Left cardiac atrium (tissue), 4 donors: Measurements from ENCODE around the gene CCDC66. TPM values are rescaled to one million over a fixed set of nuclear protein-coding genes. Genes with fewer than 3 reads are reported as not detected.
A peak's percentile ranks its signal among the peaks of the same experiment; 100 is the strongest.

Source experiments
- ATAC-seq, 2 donors: fragments of 200-7000 bp; cut with Tn5 transposase; one replicate each; pipeline ENCODE4 v1.9.1; 2020; ENCODE audit warnings: mild to moderate bottlenecking in 2 of 2, moderate library complexity in 2 of 2
- DNase-seq: peaks from one replicate; pipeline ENCODE4 v3.0.0-alpha.2; 2020
- intact Hi-C, 2 donors: fragments of 100-400 bp; cut with DNase I; formaldehyde crosslinking; loops; one replicate each; pipeline versions ENCODE4 v1.14.1 to v1.15.1; 2022 to 2023
- total RNA-seq, 2 donors: library from RNA; stranded (reverse); fragmentation: NEBNext Ultra II Directional; extraction: Animal tissue kit (Norgen Biotek cat#: 25700); gene quantifications; one replicate each; pipeline ENCODE4 v1.2.1, GENCODE V29; 2021
- donor health status: DM: no; HTN: yes; CAD: no.
- donor health status: DM: no; HTN: yes; CAD: no; lungs with severe emphysema.
- donor health status: DM: yes; HTN: yes; CAD: no.
- donor health status: Dilated cardiomyopathy.

CCDC66 gene
- total RNA-seq, 2 donors from 2014 or later = 15.8 to 17.0 TPM

GRCh38 chr3:56616478-56617006 is 59.6 kb downstream of the CCDC66 start:
- ATAC-seq (no peak), DNase-seq (no peak)
- intact Hi-C loops = no loop called here

- ATAC-seq (no peak), DNase-seq (no peak)
- intact Hi-C loops = no loop called here
These were observed 63.4 kb downstream of the CCDC66 start for GRCh38 chr3:56620371-56620770.

- DNase-seq = no peak
- intact Hi-C loops = no loop called here
- no peak for ATAC-seq
These were observed 64.7 kb downstream of the CCDC66 start for GRCh38 chr3:56621681-56622080.

GRCh38 chr3:56622381-56622780 is 65.4 kb downstream of the CCDC66 start:
- intact Hi-C loops = no loop called here
- ATAC-seq (no peak), DNase-seq (no peak)

- ATAC-seq (no peak), DNase-seq (no peak)
- intact Hi-C loops = no loop called here
These were observed 67.8 kb downstream of the CCDC66 start for GRCh38 chr3:56624725-56625124.

DNA sequence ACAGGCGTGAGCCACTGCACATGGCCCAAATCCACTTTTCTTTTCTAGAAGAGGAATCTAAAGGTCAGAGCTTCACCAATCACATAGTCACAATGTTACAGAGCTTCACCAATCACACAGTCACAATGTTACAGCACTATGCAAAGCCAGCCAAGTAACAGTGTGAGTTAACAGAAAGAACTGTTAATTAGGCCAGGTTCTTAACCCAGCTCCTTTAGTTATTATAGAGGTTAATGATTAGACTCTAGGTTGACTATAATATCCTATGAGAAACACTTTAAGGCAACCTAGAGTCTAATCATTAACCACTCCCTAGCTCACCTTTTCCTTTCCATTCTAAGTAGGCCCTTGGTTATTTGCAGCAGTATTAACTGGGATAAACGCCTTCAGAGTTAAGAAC is 72.1 kb downstream of the CCDC66 start:
- ATAC-seq = no peak
- intact Hi-C loops = no loop called here
- DNase-seq = no peak

DNA sequence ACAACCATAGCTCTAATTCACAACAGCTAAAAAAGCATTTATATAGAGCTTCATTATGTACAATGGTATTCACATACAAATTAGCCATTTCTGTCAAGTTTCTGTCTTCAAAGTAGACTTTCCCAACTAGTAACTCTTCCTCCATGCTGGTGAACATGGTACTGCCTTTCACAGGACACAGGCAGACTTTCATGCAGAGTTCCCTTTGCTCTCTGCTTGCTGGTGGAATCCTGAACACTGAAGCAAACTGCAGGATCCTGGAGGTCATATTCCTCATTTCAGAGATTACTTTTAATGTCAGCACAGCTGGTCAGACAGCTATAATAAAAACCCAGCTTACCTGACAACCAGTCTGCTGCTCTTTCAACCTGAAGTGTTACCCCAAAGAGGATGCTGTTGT is 72.5 kb downstream of the CCDC66 start:
- ATAC-seq = no peak
- intact Hi-C loops = no loop called here
- DNase-seq = no peak

- intact Hi-C loops = no loop called here
- DNase-seq = no peak
- ATAC-seq = no peak
These were observed 74.0 kb downstream of the CCDC66 start for GRCh38 chr3:56630966-56631365.

- intact Hi-C loops = no loop called here
- ATAC-seq (no peak), DNase-seq (no peak)
These were observed 76.2 kb downstream of the CCDC66 start for GRCh38 chr3:56633181-56633580.

DNA sequence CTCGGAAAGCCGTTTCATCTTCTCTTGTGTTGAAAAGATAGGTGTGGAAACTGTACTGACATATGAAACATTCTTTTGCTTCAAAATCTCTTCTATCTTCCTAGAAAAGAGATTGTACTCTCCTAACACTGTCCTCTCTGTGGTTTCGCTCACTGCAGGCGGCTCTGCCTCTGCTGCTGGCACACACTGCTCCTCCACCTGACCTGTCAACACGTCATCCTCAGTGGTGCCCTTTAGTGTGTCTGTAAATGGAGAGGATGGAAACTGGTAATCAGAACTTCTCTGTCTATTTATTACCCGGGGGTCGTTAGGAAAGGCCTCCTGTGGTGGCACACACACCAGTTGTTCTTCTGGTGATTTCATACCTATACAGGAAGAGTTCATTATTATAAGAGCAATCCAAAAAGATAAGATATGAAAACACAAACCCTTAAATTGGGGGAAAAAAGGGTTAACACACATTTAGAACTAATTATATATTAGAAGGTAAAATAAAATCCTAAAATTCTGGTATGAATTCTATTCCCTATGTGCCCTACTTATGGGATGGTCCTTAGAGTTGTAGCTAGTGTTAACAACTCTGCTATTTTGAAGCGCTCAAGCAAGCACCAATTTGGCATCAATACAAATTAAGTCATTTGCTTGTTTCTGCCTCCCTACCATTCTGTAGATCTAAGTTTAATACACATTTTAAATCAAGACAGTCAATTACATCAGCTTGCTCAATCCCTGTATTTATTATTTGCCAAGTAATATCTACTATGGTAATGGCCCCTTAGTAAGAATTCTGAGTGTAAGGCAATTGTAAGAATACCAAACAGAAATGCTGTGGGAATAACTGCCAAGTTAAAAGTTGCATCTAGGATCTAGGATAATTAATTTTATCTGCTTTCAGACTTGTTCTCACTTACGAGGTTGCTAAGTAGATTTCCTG is 76.9 kb downstream of the CCDC66 start:
- DNase-seq = peak; percentile 47
- peak; percentile 94 to 95 for ATAC-seq
- intact Hi-C loops = no loop called here

DNA sequence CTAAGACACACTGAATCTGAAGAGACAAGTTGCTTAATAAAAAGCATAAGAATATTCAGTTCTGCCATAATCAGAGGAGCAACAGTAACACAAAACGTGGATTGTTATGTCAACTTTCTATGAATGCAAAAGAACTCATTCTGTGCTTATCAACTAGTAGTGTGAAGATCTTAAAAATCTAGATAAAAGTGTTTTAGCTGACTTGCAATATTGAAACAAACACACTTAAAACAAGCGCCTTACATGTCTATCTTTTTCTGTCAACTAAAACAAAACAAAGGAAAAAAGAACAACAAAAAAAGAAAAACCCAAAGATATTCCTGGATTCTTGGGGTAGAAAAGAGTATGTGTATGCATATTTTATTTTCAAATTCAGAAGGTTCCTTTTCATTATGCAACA is 88.4 kb downstream of the CCDC66 start:
- DNase-seq = no peak
- intact Hi-C loops = no loop called here
- ATAC-seq = no peak

DNA sequence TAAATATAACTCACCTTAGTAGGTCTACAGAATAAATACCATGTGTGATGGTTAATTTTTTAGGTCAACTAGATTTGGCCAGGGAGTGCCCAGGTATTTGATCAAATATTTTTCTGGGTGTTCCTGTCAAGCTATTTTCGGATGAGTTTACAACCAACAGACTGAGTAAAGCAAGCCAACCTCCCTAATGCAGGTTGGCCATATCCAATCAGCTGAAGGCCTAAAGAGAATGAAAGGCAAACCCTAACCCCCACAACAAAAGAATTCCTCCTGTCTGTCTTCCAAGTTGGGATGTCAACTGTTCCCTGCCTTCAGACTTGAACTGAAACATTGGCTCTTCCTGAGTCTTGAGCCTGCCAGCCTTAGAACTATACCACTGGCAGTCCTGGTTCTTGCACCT is 97.5 kb downstream of the CCDC66 start:
- intact Hi-C loops = no loop called here
- no peak for ATAC-seq
- no peak for DNase-seq

- DNase-seq = no peak
- no peak for ATAC-seq
These were observed 98.7 kb downstream of the CCDC66 start for GRCh38 chr3:56655709-56656108.

GRCh38 chr3:56664823-56665222 is 107.8 kb downstream of the CCDC66 start:
- ATAC-seq = no peak
- DNase-seq = no peak
- intact Hi-C loops = no loop called here

More at GRCh38 chr3:56655709-56656108, 98.7 kb downstream of the CCDC66 start:
- intact Hi-C loops = no loop called here

GRCh38 chr3:56667973-56668579 is 111.1 kb downstream of the CCDC66 start:
- no peak for ATAC-seq

More at GRCh38 chr3:56667973-56668579, 111.1 kb downstream of the CCDC66 start:
- intact Hi-C loops = no loop called here
- DNase-seq = no peak

Other genes with a start within 250 kb of the CCDC66 start
- 1 to 10 TPM; 2.6 to 3.6 TPM for gene ERC2, start 88.7 kb upstream of the CCDC66 start, total RNA-seq
- gene TASOR, start 126.1 kb downstream of the CCDC66 start, total RNA-seq = 10 to 100 TPM; 30.0 to 34.7 TPM
- 10 to 100 TPM; 11.9 to 16.8 TPM for gene ARHGEF3, start 244.8 kb downstream of the CCDC66 start, total RNA-seq